ENCODE results near the gene STK16. TPM values are rescaled to one million over a fixed set of nuclear protein-coding genes. Genes with fewer than 3 reads are reported as not detected.

STK16 gene
- total RNA-seq, 1 donor from 2014 or later = 15.2 TPM

DNA sequence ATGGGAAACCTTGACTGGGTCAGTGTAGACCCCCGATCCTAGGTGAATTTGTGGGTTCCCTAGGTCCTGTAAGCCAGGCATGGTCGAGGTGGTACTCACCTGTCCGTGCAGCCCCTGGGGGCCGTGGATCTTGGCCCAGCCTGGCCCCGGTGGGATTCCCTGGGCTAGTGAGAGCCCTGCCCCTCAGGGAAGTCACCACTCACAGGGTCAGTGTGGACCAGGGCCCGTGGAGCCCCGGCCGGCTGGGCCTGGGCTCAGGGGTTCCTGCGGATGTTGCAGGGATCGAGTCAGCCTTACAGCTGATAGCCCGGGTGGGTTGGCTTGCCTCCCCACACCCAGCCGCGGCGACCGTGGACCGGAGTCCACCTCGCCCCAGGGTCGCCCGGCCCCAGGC is 16.4 kb upstream of the STK16 start:
- intact Hi-C loops (cut with DNase I) = loop anchor here (1.0 kb wide), 5 partner anchors 10 to 65 kb away; partner anchors contain the start of genes CNPPD1, GLB1L, STK16 and ZFAND2B
- no peak for DNase-seq (ENCODE audit: low spot score in 2 of 2)
- peaks cover 32 to 44% of the 10 kb centered on the region in 2 donors for H3K36me3 ChIP-seq

DNA sequence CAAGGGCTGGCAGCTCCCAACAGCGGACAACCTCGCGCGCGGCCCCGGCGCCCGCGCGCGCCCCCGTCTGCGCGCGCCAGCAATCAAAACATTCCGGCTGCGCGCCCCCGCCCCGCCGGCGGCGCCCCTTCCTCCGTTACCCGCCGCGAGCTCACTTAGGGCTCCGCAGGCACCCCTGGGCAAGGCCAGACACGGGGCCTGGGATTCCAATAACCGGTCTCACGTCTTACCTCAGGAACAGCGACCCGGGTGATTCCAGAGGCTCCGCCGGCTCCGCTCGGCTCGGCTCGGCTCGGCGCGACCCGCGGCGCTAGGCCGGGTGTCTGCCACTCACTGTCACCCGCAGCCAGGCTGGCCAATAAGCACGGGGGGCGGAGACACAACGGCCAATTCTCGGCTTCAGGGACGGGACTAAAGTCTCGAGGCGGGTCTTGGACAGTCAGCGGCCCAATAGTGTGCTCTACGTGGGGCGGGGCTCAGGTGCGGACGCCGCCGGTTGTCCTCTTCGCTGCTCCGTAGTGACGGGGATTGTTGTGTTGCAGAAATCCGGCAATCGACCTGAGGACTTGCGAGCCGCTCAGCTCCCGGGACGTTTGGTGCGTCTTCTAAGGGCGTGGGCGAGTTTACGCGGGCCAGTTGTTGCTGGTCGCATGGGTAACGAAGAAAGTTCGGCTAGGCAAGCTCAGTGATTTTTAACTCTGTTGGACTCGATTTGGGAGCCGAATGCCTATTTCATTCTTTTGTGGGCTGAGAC is 15.8 kb upstream of the STK16 start, which contains the start of the genes ANKZF1 and ATG9A:
ANKZF1 (plus strand) TSS at position 502 of the 754 bp plus-strand sequence. CDS start 452 bp downstream, outside the sequence.
ATG9A (minus strand) TSS at position 332 of the 754 bp plus-strand sequence. CDS start 1,612 bp downstream, outside the sequence.
- H3K36me3 ChIP-seq = peaks cover 32 to 44% of the 10 kb centered on the region in 2 donors

More for the DNA sequence above, 16.4 kb upstream of the STK16 start:
- no peaks in the 10 kb centered on the region for H3K27me3 ChIP-seq
- peak overlapping the region; percentile 66 to 96 for H3K4me3 ChIP-seq
- no peaks in the 10 kb centered on the region for H3K9me3 ChIP-seq
- peak overlapping the region; percentile 93 to 97 for H3K27ac ChIP-seq
- TF ChIP-seq, protein P1, sequence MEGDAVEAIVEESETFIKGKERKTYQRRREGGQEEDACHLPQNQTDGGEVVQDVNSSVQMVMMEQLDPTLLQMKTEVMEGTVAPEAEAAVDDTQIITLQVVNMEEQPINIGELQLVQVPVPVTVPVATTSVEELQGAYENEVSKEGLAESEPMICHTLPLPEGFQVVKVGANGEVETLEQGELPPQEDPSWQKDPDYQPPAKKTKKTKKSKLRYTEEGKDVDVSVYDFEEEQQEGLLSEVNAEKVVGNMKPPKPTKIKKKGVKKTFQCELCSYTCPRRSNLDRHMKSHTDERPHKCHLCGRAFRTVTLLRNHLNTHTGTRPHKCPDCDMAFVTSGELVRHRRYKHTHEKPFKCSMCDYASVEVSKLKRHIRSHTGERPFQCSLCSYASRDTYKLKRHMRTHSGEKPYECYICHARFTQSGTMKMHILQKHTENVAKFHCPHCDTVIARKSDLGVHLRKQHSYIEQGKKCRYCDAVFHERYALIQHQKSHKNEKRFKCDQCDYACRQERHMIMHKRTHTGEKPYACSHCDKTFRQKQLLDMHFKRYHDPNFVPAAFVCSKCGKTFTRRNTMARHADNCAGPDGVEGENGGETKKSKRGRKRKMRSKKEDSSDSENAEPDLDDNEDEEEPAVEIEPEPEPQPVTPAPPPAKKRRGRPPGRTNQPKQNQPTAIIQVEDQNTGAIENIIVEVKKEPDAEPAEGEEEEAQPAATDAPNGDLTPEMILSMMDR (IDR thresholded peaks at IDR 0.05) = no peak
- H3K4me1 ChIP-seq = peaks cover 4 to 23% of the 10 kb centered on the region in 2 donors

DNA sequence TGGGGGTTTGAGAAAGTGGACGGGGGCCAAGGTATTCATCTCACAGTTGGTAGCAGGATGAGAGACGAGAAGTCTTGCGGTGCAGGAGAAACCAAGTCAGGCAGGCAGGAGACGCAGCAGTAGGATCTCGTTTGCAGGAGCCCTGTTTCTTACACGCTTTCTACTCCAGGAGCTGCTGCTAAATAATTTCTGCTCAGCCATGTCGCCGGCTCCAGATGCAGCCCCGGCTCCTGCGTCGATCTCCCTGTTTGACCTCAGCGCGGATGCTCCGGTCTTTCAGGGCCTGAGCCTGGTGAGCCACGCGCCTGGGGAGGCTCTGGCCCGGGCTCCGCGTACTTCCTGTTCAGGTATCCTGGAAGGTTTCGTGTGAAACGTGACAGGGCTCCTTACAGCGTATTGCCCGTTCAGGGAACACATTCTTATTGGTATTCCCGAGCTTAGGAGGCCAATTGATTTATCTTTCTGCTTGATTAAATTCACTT is 15.2 kb upstream of the STK16 start:
- TF ChIP-seq, protein P1 (IDR thresholded peaks at IDR 0.05) = no peak
- no peaks in the 10 kb centered on the region for H3K9me3 ChIP-seq
- H3K27ac ChIP-seq = peak overlapping the region; percentile 93 to 97
- peak overlapping the region; percentile 66 to 96 for H3K4me3 ChIP-seq
- DNase-seq (ENCODE audit: low spot score in 2 of 2) = no peak
- no peaks in the 10 kb centered on the region for H3K27me3 ChIP-seq
- intact Hi-C loops (cut with DNase I) = no loop called here
- peaks cover 4 to 23% of the 10 kb centered on the region in 2 donors for H3K4me1 ChIP-seq
- H3K36me3 ChIP-seq = peaks cover 32 to 44% of the 10 kb centered on the region in 2 donors

More for the DNA sequence above, 15.8 kb upstream of the STK16 start, which contains the start of the genes ANKZF1 and ATG9A:
- TF ChIP-seq, protein P1 (IDR thresholded peaks at IDR 0.05) = no peak
- H3K27ac ChIP-seq = peak within 1 kb of the TSS; percentile 93 to 97
- peak within 1 kb of the TSS; percentile 66 to 96 for H3K4me3 ChIP-seq
- no peaks in the 10 kb centered on the region for H3K27me3 ChIP-seq
- intact Hi-C loops (cut with DNase I) = loop anchor here (1.0 kb wide), 5 partner anchors 10 to 65 kb away; partner anchors contain the start of genes CNPPD1, GLB1L, STK16 and ZFAND2B
- H3K9me3 ChIP-seq = no peaks in the 10 kb centered on the region
- DNase-seq (ENCODE audit: low spot score in 2 of 2) = peak; percentile 98 to 99
- H3K4me1 ChIP-seq = peaks cover 4 to 23% of the 10 kb centered on the region in 2 donors

DNA sequence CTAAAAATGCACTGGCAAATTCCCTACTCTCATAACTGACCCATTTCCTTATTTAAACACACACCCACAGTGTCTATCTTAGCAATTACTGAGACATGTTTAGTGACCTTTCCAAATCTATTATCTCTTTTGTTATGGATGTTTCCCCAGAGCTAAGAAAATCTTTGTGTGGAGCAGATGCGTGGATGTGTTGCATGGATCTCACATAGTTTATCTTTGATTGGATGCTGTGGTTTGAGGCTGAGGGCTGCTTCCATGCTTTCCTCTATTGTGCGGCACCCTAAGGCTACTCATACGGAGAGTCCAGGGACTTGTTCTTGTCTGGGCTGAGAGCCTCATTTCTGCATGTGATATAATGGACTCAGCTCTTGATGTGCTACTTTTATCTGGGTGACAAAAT is 10.9 kb upstream of the STK16 start:
- TF ChIP-seq, protein P1 (IDR thresholded peaks at IDR 0.05) = no peak
- H3K27ac ChIP-seq = no peak overlapping the region
- intact Hi-C loops (cut with DNase I) = no loop called here
- peaks cover 0 to 11% of the 10 kb centered on the region in 2 donors for H3K4me1 ChIP-seq
- H3K4me3 ChIP-seq = no peak overlapping the region
- H3K27me3 ChIP-seq = no peaks in the 10 kb centered on the region
- DNase-seq (ENCODE audit: low spot score in 2 of 2) = no peak
- no peaks in the 10 kb centered on the region for H3K9me3 ChIP-seq
- H3K36me3 ChIP-seq = peaks cover 51 to 63% of the 10 kb centered on the region in 2 donors

DNA sequence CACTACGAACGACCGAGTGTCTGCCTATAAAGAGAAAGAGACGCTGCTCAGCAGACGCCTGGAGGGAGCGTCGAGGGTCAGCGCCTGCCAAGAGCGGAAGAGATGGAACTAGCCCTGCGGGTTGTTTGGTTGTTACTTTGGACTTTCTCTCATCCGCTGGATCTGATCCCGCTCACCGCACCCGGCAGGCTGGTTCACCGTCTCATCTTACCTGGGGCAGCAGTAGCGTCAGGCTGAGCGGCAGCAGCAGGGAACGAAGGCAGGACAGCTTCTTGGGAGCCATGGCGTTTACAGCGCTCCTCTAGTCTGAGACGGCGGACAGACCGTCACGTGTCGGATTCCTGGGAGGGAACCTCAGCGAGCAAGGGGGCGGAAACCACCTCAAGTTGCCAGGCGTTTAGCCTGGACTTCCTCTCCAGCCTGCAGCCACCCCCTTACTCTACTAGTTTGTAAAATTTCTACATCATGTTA is 2.0 kb upstream of the STK16 start:
- H3K36me3 ChIP-seq = peaks cover 7 to 12% of the 10 kb centered on the region in 2 donors
- DNase-seq (ENCODE audit: low spot score in 2 of 2) = no peak
- peaks cover 5 to 23% of the 10 kb centered on the region in 2 donors for H3K4me1 ChIP-seq
- H3K9me3 ChIP-seq = no peaks in the 10 kb centered on the region
- H3K27ac ChIP-seq = no peak overlapping the region
- no peak overlapping the region for H3K4me3 ChIP-seq
- no peaks in the 10 kb centered on the region for H3K27me3 ChIP-seq
- TF ChIP-seq, protein P1 (IDR thresholded peaks at IDR 0.05) = no peak
- intact Hi-C loops (cut with DNase I) = no loop called here

Data from ascending aorta (tissue), 2 donors.